ENCODE measurements around the gene CDH4. TPM values are rescaled to one million over a fixed set of nuclear protein-coding genes. Genes with fewer than 3 reads are reported as not detected.

Gene CDH4
- total and polyA plus RNA-seq, 2 of the 13 experiments (the other 11 are each of a cell fraction or from before 2014, with no cell fraction given): not detected

GRCh38 chr20:61599541-61599992, 347.5 kb downstream of the CDH4 start:
- Histone ChIP-seq H3K4me2 (ENCODE audit: low read depth, low read length) (no peak overlapping the region), H3K36me3 (replicated peaks in 1 of 2; ENCODE audit: control insufficient read depth in 1 of 2, insufficient read depth in 2 of 2, low read length in 2 of 2) (no peaks in the 10 kb centered on the region), H3K4me3 (replicated peaks in 1 of 3; ENCODE audit: insufficient read depth in 1 of 3, low read depth in 2 of 3, low read length in 3 of 3) (no peak overlapping the region), H4K20me1 (ENCODE audit: insufficient read depth, low read length) (peaks cover 3% of the 10 kb centered on the region; the same call in 1 of the 2 replicates), H2AFZ (ENCODE audit: low read length) (no peak overlapping the region), H3K79me2 (ENCODE audit: insufficient read depth, low read length) (no peaks in the 10 kb centered on the region), H3K27me3 (ENCODE audit: control insufficient read depth in 1 of 2, insufficient read depth in 2 of 2, low read length in 2 of 2) (peaks cover 2 to 38% of the 10 kb centered on the region in 2 experiments; a peak in 4 of 5 replicates), H3K9ac (ENCODE audit: insufficient read depth, low read depth, low read length) (no peak overlapping the region), H3K9me3 (ENCODE audit: low read length) (no peaks in the 10 kb centered on the region), H3K4me1 (ENCODE audit: insufficient read depth, low read length) (no peaks in the 10 kb centered on the region), H3K27ac (ENCODE audit: extremely low read length, insufficient read depth, low read length) (no peak overlapping the region)
- TF ChIP-seq SP1 (IDR thresholded peaks at IDR 0.05): no peak
- TF ChIP-seq SP1 (CRISPR knock-in tag; IDR thresholded peaks at IDR 0.05): no peak
- ChIA-PET POLR2A (no interaction called here), CTCF (ENCODE audit: low intra/inter-chr PET ratio, low total read pairs) (no interaction called here)
- intact Hi-C loops (cut with micrococcal nuclease; ENCODE audit: unreplicated experiment): no loop called here
- no TSS peak for BruUV-seq (replicated peaks)
- FAIRE-seq (no peak), ATAC-seq (no peak), DNase-seq (ENCODE audit: low spot score) (no peak)
- in situ Hi-C loops (cut with HindIII; ENCODE audit: extremely low pct_ligation_motif_present, low pct_unique_long_range_greater_than_20kb): no loop called here
- WGBS (ENCODE audit: low lambda C conversion rate): 25% methylated on average over 18 of the region's 18 CpGs

- Histone ChIP-seq H3K4me1 (ENCODE audit: insufficient read depth, low read length) (no peaks in the 10 kb centered on the region), H3K4me2 (ENCODE audit: low read depth, low read length) (no peak overlapping the region), H3K27ac (ENCODE audit: extremely low read length, insufficient read depth, low read length) (no peak overlapping the region), H3K4me3 (replicated peaks in 1 of 3; ENCODE audit: insufficient read depth in 1 of 3, low read depth in 2 of 3, low read length in 3 of 3) (no peak overlapping the region), H3K79me2 (ENCODE audit: insufficient read depth, low read length) (no peaks in the 10 kb centered on the region), H3K36me3 (replicated peaks in 1 of 2; ENCODE audit: control insufficient read depth in 1 of 2, insufficient read depth in 2 of 2, low read length in 2 of 2) (no peaks in the 10 kb centered on the region), H3K27me3 (ENCODE audit: control insufficient read depth in 1 of 2, insufficient read depth in 2 of 2, low read length in 2 of 2) (peaks cover 2 to 38% of the 10 kb centered on the region in 2 experiments), H3K9me3 (ENCODE audit: low read length) (no peaks in the 10 kb centered on the region), H2AFZ (ENCODE audit: low read length) (no peak overlapping the region), H3K9ac (ENCODE audit: insufficient read depth, low read depth, low read length) (no peak overlapping the region), H4K20me1 (ENCODE audit: insufficient read depth, low read length) (peaks cover 3% of the 10 kb centered on the region; the same call in 1 of the 2 replicates)
- no peak for FAIRE-seq
- intact Hi-C loops (cut with micrococcal nuclease; ENCODE audit: unreplicated experiment): no loop called here
- no peak for DNase-seq (ENCODE audit: low spot score)
- ChIA-PET CTCF (ENCODE audit: low intra/inter-chr PET ratio, low total read pairs) (no interaction called here), POLR2A (no interaction called here)
- 32% methylated on average over 12 of the region's 16 CpGs for WGBS (ENCODE audit: low lambda C conversion rate)
- ATAC-seq: no peak
- in situ Hi-C loops (cut with HindIII; ENCODE audit: extremely low pct_ligation_motif_present, low pct_unique_long_range_greater_than_20kb): no loop called here
- BruUV-seq (replicated peaks): no TSS peak
- TF ChIP-seq ZBTB46 (CRISPR knock-in tag; IDR thresholded peaks at IDR 0.05; ENCODE audit: borderline replicate concordance) (no peak), MED13 (CRISPR knock-in tag; IDR thresholded peaks at IDR 0.05) (no peak), ZNF737 (CRISPR knock-in tag; IDR thresholded peaks at IDR 0.05; ENCODE audit: borderline replicate concordance) (no peak), HMGXB3 (CRISPR knock-in tag; IDR thresholded peaks at IDR 0.05; ENCODE audit: borderline replicate concordance) (no peak), REPIN1 (CRISPR knock-in tag; IDR thresholded peaks at IDR 0.05; ENCODE audit: borderline replicate concordance, low read depth) (no peak), MTA3 (CRISPR knock-in tag; IDR thresholded peaks at IDR 0.05) (no peak), ZNF776 (CRISPR knock-in tag; IDR thresholded peaks at IDR 0.05) (no peak), ZFP41 (CRISPR knock-in tag; IDR thresholded peaks at IDR 0.05; ENCODE audit: borderline replicate concordance) (no peak), DMAP1 (CRISPR knock-in tag; IDR thresholded peaks at IDR 0.05) (no peak), HIC2 (CRISPR knock-in tag; IDR thresholded peaks at IDR 0.05; ENCODE audit: low read depth) (no peak)
Observed at GRCh38 chr20:61600016-61600415, 348.0 kb downstream of the CDH4 start.

All from HepG2 (cell line).